GM12801 (cell line): ENCODE measurements around the gene TAMALIN.

Source experiments
- TF ChIP-seq, protein P1 (sequence below): IDR thresholded peaks from one replicate; pipeline ENCODE4 v1.5.1; 2011; ENCODE audit warnings: control low read depth; ENCODE audit not compliant: insufficient read length; ENCODE audit errors: extremely low read depth

Gene TAMALIN

DNA sequence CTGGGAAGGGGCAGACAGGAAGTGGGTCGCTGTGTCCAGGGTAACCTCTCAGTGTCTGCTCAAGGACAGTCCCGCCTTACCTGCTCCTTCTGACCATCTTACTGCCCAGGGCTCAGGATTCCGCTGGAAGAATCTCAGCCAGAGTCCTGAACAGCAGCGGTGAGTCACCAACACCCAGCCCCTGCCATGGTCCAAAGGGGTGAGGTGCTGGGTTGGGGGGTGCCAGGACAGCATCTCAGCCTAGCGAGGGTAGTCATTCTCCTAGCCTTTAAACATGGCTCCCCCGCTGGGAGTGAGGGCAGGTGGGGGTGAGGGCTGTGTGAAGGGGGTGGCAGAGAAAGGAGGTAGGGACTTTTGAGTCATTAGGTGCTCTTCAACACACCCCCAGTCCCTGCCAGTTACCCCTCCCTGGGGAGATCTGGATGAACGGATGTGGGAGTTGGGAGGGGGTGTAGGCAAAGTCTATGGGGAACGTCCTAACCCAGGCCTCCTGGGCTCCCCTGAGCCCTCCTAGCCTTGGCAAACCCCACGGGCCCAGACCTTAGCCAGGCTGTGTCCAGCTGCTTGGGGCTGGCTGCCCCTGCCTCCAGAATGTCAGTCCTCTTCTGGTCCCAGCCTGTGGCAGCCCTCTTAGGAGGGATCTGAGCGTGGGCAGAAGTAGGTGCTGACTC, 2.5 kb downstream of the TAMALIN start:
- TF ChIP-seq, protein P1, sequence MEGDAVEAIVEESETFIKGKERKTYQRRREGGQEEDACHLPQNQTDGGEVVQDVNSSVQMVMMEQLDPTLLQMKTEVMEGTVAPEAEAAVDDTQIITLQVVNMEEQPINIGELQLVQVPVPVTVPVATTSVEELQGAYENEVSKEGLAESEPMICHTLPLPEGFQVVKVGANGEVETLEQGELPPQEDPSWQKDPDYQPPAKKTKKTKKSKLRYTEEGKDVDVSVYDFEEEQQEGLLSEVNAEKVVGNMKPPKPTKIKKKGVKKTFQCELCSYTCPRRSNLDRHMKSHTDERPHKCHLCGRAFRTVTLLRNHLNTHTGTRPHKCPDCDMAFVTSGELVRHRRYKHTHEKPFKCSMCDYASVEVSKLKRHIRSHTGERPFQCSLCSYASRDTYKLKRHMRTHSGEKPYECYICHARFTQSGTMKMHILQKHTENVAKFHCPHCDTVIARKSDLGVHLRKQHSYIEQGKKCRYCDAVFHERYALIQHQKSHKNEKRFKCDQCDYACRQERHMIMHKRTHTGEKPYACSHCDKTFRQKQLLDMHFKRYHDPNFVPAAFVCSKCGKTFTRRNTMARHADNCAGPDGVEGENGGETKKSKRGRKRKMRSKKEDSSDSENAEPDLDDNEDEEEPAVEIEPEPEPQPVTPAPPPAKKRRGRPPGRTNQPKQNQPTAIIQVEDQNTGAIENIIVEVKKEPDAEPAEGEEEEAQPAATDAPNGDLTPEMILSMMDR: no peak

DNA sequence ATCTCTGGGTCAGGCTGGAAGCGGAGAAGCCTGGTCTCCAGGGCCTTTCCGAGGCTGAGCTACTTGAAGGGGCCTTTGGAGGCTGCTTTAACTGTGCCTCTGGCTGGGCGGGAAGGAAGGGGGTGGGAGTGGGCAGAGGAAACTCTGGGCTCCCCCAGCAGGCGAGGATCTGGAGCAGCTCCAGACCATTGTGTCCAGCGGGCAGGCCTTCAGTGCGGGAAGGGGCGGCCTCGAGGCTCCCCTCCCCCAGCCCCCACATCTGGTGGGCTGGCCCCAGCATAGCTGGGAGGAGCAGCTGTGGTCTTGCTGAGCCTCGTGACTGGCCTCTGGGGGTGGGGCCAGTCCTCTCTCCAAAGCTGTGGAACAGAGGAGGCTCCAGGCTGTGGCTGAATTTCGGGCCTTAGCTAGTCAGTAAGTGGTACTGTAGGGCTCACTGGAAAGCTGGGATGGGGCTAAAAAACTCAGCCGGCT, 3.4 kb downstream of the TAMALIN start:
- TF ChIP-seq, protein P1: no peak

DNA sequence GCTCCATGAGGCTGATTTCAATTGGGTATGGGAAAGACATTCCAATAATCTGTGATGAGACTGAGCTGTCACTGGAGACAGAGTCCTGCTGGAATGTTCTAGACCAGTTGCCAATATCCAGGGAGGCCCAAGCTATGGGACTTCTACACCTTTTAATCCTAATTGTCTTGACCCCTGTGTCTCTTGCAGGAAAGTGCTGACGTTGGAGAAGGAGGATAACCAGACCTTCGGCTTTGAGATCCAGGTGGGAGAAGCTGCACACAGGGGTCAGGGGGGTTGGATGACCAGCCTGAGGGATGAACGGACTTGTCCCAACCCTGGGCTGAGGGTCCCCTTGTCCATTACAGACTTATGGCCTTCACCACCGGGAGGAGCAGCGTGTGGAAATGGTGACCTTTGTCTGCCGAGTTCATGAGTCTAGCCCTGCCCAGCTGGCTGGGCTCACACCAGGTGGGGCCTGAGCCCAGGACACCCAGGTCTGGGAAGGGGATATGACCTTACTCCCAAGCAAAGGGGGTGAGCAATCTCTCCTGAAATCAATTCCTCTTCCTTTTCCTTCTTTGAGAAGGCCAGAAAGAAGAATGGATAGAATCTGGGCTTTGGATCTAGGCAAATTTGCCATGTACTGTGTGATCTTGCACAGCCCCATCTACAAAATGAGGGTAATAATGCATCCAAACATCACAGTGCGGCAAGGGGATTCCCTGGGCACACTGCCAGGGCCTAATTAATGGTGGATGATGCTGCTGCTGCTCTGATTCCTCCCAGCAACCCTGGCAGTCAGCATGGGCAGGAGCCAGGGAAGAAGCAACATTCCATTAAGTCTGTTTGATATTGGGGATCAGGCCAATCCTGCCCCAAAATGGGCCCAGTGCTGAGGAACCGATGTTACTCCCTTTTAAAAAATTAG, 4.2 kb downstream of the TAMALIN start:
- TF ChIP-seq, protein P1: no peak

DNA sequence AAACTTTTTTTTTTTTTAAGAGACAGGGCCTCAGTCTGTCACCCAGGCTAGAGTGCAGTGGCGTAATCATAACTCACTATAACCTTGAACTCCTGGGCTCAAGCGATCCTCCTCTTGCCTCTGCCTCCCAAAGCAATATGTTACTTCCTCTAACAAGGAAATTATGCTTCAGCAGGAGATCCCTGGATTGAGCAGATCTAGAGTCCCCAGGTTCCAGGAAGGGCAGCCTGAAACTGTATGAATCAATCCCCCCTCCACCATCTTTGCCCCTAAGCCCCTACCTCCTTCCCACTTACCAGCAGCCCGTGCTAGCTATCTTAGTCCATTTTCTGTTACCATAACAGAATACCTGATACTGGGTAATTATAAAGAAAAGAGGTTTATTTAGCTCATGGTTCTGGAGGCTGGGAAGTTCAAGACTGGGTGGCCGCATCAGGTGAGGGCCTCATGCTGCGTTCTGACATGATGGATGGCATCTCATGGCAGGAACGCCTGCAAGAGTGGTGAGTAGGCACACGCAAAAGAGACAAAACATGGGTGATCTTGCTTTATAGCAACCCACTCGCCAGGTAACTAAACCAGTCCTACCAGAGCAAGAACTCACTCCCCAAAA, 5.0 kb downstream of the TAMALIN start:
- TF ChIP-seq, protein P1: no peak

DNA sequence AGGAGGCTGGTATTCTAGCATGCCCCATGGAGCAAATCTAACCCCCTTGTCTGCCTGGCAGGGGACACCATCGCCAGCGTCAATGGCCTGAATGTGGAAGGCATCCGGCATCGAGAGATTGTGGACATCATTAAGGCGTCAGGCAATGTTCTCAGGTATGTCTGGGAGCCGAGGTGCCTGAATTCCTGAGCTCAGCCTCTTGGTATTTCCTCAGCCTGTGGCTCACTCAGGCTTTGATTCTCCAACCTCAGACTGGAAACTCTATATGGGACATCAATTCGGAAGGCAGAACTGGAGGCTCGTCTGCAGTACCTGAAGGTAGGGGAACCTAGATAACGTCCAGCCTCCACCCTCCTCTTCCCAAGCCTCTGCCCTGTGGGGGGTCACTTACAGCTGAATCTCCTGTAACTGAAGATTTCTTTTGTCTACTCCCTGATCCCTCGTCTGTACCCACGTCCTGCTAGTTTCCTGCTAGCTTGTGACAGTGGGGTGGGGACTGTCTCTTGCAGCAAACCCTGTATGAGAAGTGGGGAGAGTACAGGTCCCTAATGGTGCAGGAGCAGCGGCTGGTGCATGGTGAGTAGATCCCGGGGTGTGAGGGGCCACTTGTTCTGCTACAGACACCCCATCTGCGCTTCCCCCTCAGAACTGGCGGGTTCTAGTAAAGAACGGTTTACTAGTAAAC, 7.0 kb downstream of the TAMALIN start:
- TF ChIP-seq, protein P1: no peak

DNA sequence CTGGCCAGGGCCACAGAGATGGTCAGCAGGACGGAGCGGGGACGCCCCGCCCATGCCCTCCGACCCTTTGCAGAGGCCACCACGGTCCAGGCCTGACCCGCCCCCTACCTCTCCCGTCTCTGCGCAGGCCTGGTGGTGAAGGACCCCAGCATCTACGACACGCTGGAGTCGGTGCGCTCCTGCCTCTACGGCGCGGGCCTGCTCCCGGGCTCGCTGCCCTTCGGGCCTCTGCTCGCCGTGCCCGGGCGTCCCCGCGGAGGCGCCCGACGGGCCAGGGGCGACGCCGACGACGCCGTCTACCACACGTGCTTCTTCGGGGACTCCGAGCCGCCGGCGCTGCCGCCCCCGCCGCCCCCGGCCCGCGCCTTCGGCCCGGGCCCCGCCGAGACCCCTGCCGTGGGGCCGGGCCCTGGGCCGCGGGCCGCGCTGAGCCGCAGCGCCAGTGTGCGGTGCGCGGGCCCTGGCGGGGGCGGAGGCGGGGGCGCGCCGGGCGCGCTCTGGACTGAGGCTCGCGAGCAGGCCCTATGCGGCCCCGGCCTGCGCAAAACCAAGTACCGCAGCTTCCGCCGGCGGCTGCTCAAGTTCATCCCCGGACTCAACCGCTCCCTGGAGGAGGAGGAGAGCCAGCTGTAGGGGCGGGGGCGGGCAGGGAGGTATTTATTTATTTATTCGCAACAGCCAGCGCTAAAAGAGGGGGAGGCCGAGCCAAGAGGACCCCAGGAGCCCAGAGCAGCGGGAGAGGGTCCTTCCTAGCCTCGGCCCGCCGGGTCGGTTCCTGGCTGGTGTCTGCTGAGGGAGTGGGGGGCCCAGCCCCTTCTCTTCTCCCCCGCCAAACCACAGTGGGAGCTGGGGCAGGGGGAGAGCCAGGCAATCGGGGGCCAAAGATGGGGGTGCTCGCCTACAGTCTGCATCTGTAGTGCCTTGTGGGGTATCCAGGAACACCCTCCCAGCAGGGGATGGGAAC, 8.1 kb downstream of the TAMALIN start:
- TF ChIP-seq, protein P1: no peak
